ENCODE results near the gene SLAMF8. TPM values are rescaled to one million over a fixed set of nuclear protein-coding genes. Genes with fewer than 3 reads are reported as not detected.

The SLAMF8 gene
- total RNA-seq, 1 experiment from 2014 or later: not detected

DNA sequence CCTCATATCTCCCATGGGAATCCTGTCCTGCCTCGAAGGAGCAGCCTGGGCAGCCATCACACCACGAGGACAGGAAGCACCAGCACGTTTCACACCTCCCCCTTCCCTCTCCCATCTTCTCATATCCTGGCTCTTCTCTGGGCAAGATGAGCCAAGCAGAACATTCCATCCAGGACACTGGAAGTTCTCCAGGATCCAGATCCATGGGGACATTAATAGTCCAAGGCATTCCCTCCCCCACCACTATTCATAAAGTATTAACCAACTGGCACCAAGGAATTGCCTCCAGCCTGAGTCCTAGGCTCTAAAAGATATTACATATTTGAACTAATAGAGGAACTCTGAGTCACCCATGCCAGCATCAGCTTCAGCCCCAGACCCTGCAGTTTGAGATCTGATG is 8.7 kb downstream of the SLAMF8 start:
- Mint-ChIP-seq H3K27me3 (ENCODE audit: insufficient read depth, unreplicated experiment) (no peaks in the 10 kb centered on the region), H3K9me3 (ENCODE audit: unreplicated experiment) (no peaks in the 10 kb centered on the region), H3K27ac (ENCODE audit: unreplicated experiment) (no peak overlapping the region), H3K4me1 (ENCODE audit: low read depth, unreplicated experiment) (peaks cover 7% of the 10 kb centered on the region), H3K36me3 (ENCODE audit: insufficient read depth, unreplicated experiment) (no peaks in the 10 kb centered on the region), H3K4me3 (ENCODE audit: unreplicated experiment) (no peak overlapping the region)
- H3K27me3 ChIP-seq (replicated peaks; ENCODE audit: control insufficient read depth, insufficient read depth, low read length): no peaks in the 10 kb centered on the region
- H3K4me1 ChIP-seq: no peaks in the 10 kb centered on the region
- intact Hi-C loops (cut with micrococcal nuclease; ENCODE audit: unreplicated experiment): loop anchor here (5.0 kb wide), 1 partner anchor 38 kb away; no protein-coding TSS in a partner anchor
- ChIA-PET CTCF (interaction anchor here (1.3 kb wide), 1 partner anchor 57 kb away, joined by 3 read pairs; no protein-coding TSS in a partner anchor), POLR2A (no interaction called here)
- no peaks in the 10 kb centered on the region for H3K36me3 ChIP-seq (ENCODE audit: control insufficient read depth, insufficient read depth, low read length)
- DNase-seq: no peak
- TF ChIP-seq, protein P1, sequence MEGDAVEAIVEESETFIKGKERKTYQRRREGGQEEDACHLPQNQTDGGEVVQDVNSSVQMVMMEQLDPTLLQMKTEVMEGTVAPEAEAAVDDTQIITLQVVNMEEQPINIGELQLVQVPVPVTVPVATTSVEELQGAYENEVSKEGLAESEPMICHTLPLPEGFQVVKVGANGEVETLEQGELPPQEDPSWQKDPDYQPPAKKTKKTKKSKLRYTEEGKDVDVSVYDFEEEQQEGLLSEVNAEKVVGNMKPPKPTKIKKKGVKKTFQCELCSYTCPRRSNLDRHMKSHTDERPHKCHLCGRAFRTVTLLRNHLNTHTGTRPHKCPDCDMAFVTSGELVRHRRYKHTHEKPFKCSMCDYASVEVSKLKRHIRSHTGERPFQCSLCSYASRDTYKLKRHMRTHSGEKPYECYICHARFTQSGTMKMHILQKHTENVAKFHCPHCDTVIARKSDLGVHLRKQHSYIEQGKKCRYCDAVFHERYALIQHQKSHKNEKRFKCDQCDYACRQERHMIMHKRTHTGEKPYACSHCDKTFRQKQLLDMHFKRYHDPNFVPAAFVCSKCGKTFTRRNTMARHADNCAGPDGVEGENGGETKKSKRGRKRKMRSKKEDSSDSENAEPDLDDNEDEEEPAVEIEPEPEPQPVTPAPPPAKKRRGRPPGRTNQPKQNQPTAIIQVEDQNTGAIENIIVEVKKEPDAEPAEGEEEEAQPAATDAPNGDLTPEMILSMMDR (IDR thresholded peaks at IDR 0.05; ENCODE audit: insufficient read depth in 1 of 2, low read depth in 1 of 2, low read length in 1 of 2, severe bottlenecking in 1 of 2, unreplicated experiment in 1 of 2): no peak
- no peak overlapping the region for H3K4me3 ChIP-seq (ENCODE audit: low read depth, low read length)
- no peaks in the 10 kb centered on the region for H3K9me3 ChIP-seq
- BruUV-seq (replicated peaks): no TSS peak

DNA sequence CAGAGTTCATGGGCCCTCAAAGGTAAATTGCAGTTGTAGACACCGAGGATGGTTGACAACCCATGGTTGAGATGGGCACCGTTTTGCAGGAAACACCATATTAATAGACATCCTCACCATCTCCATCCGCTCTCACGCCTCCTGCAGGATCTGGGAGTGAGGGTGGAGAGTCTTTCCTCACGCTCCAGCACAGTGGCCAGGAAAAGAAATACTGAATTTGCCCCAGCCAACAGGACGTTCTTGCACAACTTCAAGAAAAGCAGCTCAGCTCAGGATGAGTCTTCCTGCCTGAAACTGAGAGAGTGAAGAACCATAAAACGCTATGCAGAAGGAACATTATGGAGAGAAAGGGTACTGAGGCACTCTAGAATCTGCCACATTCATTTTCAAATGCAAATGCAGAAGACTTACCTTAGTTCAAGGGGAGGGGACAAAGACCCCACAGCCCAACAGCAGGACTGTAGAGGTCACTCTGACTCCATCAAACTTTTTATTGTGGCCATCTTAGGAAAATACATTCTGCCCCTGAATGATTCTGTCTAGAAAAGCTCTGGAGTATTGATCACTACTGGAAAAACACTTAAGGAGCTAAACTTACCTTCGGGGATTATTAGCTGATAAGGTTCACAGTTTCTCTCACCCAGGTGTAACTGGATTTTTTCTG is 9.3 kb downstream of the SLAMF8 start:
- Histone ChIP-seq H3K27me3 (replicated peaks; ENCODE audit: control insufficient read depth, insufficient read depth, low read length) (no peaks in the 10 kb centered on the region), H3K36me3 (ENCODE audit: control insufficient read depth, insufficient read depth, low read length) (no peaks in the 10 kb centered on the region), H3K4me3 (ENCODE audit: low read depth, low read length) (no peak overlapping the region), H3K4me1 (no peaks in the 10 kb centered on the region), H3K9me3 (no peaks in the 10 kb centered on the region)
- intact Hi-C loops (cut with micrococcal nuclease; ENCODE audit: unreplicated experiment): loop anchor here (1.0 to 5.0 kb wide), 3 partner anchors 39 to 171 kb away; no protein-coding TSS in a partner anchor
- CTCF ChIA-PET: interaction anchor here (0.6 to 1.3 kb wide), 5 partner anchors 10 to 170 kb away, joined by 3 to 7 read pairs (median 3); no protein-coding TSS in a partner anchor
- DNase-seq: no peak
- BruUV-seq (replicated peaks): no TSS peak
- H3K9me3 Mint-ChIP-seq (ENCODE audit: unreplicated experiment): no peaks in the 10 kb centered on the region
- no peaks in the 10 kb centered on the region for H3K27me3 Mint-ChIP-seq (ENCODE audit: insufficient read depth, unreplicated experiment)
- POLR2A ChIA-PET: no interaction called here
- TF ChIP-seq, protein P1 (IDR thresholded peaks at IDR 0.05; ENCODE audit: insufficient read depth in 1 of 2, low read depth in 1 of 2, low read length in 1 of 2, severe bottlenecking in 1 of 2, unreplicated experiment in 1 of 2): peak in 1 of 2 experiments; percentile 36
- no peaks in the 10 kb centered on the region for H3K36me3 Mint-ChIP-seq (ENCODE audit: insufficient read depth, unreplicated experiment)
- H3K4me1 Mint-ChIP-seq (ENCODE audit: low read depth, unreplicated experiment): peaks cover 7% of the 10 kb centered on the region
- no peak overlapping the region for H3K4me3 Mint-ChIP-seq (ENCODE audit: unreplicated experiment)
- H3K27ac Mint-ChIP-seq (ENCODE audit: unreplicated experiment): no peak overlapping the region

DNA sequence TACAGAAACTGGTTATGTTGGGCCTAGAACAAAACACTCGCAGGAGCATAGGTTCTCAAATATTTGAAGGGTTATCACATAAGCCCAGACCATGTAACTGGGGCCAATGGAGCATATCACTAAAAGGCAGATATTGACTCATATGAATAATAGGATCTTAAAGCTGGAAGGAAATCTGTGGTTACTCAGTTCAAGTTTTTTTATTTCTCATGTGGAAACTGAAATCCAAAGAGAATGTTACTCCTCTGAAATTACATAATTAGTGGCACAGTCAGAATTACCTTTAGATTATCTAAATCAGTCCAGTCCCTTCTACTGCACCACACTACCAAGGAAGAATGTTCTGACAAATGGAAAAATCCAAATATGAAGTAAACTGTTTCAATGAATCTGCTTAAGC is 12.0 kb downstream of the SLAMF8 start:
- Mint-ChIP-seq H3K36me3 (ENCODE audit: insufficient read depth, unreplicated experiment) (no peaks in the 10 kb centered on the region), H3K4me3 (ENCODE audit: unreplicated experiment) (no peak overlapping the region), H3K27ac (ENCODE audit: unreplicated experiment) (no peak overlapping the region), H3K27me3 (ENCODE audit: insufficient read depth, unreplicated experiment) (no peaks in the 10 kb centered on the region), H3K4me1 (ENCODE audit: low read depth, unreplicated experiment) (peaks cover 7% of the 10 kb centered on the region), H3K9me3 (ENCODE audit: unreplicated experiment) (no peaks in the 10 kb centered on the region)
- Histone ChIP-seq H3K9me3 (no peaks in the 10 kb centered on the region), H3K36me3 (ENCODE audit: control insufficient read depth, insufficient read depth, low read length) (no peaks in the 10 kb centered on the region), H3K4me3 (ENCODE audit: low read depth, low read length) (no peak overlapping the region), H3K27me3 (replicated peaks; ENCODE audit: control insufficient read depth, insufficient read depth, low read length) (no peaks in the 10 kb centered on the region), H3K4me1 (no peaks in the 10 kb centered on the region)
- intact Hi-C loops (cut with micrococcal nuclease; ENCODE audit: unreplicated experiment): loop anchor here (5.0 kb wide), 1 partner anchor 41 kb away; no protein-coding TSS in a partner anchor
- TF ChIP-seq, protein P1 (IDR thresholded peaks at IDR 0.05; ENCODE audit: insufficient read depth in 1 of 2, low read depth in 1 of 2, low read length in 1 of 2, severe bottlenecking in 1 of 2, unreplicated experiment in 1 of 2): no peak
- ChIA-PET CTCF (no interaction called here), POLR2A (no interaction called here)
- DNase-seq: no peak
- BruUV-seq (replicated peaks): no TSS peak
